ENCODE results near the gene WNT7A.
A peak's percentile ranks its signal among the peaks of the same experiment; 100 is the strongest.

Gene WNT7A

GRCh38 chr3:13853256-13853977 is 26.5 kb downstream of the WNT7A start:
- H3K4me1 Mint-ChIP-seq: no peaks in the 10 kb centered on the region
- H3K36me3 Mint-ChIP-seq: no peaks in the 10 kb centered on the region
- no peaks in the 10 kb centered on the region for H3K9me3 Mint-ChIP-seq
- ATAC-seq (replicated peaks): no peak
- no peak for DNase-seq
- H3K4me3 Mint-ChIP-seq: no peak overlapping the region
- peaks cover 12 to 33% of the 10 kb centered on the region in 2 donors for H3K27me3 Mint-ChIP-seq
- no peak overlapping the region for H3K27ac Mint-ChIP-seq

DNA sequence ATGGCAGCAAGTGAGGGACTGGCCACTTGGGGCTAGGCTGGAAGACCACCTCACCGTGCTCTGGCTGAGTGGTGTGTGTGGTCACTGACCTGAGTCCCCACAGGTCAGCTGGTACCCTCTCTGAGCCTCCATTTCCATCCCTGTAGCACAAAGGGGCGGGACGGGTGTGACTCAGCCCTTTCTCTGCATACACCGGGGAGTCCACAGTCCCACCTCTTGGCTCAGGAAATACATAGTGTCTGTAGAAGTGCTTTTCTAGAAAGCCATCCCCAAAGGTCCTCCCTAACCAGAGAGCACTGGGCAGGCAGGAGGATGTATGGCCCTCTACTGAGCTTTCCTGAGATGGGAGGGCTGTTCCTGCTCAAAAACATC is 27.2 kb downstream of the WNT7A start:
- Mint-ChIP-seq H3K27me3 (peaks cover 12 to 33% of the 10 kb centered on the region in 2 donors), H3K4me3 (no peak overlapping the region), H3K4me1 (no peaks in the 10 kb centered on the region), H3K27ac (no peak overlapping the region), H3K9me3 (no peaks in the 10 kb centered on the region), H3K36me3 (no peaks in the 10 kb centered on the region)
- DNase-seq (no peak), ATAC-seq (replicated peaks) (peak in 1 of 2 donors; percentile 29)

DNA sequence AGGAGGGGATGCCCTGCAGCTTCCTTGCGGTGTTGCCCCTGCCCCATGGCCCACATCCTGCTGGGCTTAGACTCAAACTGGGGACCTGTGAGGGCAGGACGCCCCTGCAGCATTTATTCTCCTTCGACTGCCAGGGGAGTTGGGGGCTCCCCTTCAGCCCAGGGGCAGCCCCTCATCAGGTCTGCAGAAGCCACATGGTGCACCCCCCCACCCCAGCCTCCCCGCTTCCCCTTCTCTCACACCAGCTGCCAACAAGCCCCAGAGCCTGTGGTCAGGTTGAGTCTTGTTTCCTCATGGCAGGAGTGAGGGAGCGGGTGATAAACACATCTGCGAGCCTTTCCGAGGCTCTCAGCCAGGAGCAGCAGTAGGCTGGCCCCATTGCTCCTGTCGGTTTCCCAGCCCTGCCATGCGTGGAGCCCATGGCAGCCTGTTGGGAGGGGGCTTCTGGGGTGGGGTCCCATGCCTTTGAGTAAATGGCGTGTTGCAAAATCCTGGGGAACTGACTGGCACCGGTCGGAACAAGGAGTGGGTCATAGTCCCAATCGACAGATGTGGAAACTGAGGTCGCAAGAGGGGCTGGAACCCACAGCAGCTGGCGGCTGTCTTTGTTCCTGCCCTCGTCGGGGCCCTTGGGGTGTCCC is 27.8 kb downstream of the WNT7A start:
- peak; percentile 68 to 80 for ATAC-seq (replicated peaks)
- Mint-ChIP-seq H3K36me3 (no peaks in the 10 kb centered on the region), H3K27ac (no peak overlapping the region), H3K4me3 (no peak overlapping the region), H3K27me3 (peaks cover 12 to 32% of the 10 kb centered on the region in 2 donors), H3K9me3 (no peaks in the 10 kb centered on the region), H3K4me1 (no peaks in the 10 kb centered on the region)
- no peak for DNase-seq

DNA sequence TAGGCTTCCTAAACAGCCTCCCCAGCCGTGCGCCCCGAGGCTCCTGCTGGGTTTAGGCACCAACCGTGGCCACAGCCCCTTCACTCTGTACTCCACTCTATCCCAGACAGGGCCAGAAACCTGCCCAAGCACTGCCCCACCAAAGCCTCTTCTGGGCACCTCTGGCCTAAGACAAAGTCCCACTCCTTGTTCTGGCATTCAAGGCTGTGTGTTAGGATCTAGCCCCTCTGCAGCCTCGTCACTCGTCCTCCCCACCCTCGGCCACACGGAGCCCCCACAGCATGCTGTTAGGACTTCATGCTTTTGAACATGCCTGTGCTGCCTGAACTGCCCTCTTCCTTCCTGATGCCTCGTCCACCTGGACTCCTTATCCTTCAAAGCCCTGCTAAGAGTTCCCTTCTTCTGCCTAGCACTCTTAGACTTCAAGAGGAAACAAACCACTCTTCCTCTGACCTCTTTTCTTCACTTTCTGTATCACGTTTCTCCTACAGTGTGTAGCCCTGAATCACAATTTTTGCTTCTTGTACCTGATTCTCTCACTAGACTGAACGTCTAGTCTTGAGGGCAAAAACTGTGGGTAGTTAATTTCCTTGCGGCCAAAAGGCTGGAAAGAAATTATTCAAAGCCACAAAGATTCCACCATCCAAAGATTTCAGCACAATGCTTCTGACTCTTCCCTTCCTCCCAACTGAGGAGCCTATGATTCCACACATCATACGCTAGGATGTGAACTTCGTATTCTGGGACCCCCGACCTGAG is 28.6 kb downstream of the WNT7A start:
- H3K27ac Mint-ChIP-seq: no peak overlapping the region
- no peak overlapping the region for H3K4me3 Mint-ChIP-seq

DNA sequence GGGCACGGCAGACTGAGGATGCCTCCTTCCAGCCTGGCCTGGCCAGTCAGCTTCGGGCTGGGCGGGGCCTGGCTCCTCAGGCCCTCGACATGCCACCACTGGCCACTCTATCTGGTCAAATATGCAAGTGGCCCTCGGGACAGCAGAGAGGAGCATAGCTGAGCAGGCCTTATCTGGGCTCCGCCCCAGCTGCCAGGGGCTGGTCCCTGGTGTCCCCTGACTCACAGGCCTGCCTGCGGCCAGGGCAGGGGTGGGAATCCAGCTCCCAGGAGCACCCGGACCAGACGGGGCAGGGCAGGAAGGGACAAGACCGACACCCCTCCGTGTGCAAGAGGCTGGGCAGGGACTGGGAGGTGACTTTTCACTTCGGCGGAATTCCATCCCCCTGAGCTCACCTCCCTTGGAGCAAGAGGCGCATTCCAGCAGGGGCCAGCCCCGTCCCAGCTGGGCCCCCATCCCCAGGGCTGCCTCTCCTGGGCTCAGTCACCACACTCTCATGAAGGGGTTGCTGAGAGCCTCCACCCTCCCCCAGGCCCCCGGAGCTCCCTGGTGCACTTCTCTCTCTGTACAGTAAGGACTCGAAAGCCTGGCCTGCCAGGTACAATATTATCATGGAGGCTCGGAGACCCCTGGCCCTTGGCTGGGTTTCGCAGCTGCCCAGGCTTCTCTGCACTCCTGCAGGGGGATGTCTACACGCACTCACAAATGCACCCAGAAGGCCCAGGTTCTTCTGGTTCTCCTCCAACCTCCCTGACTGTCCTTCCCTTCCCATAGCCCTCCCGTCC is 29.5 kb downstream of the WNT7A start:
- ATAC-seq (replicated peaks): no peak
- H3K4me3 Mint-ChIP-seq: no peak overlapping the region

More for the DNA sequence above, 28.6 kb downstream of the WNT7A start:
- peaks cover 12 to 25% of the 10 kb centered on the region in 2 donors for H3K27me3 Mint-ChIP-seq
- H3K9me3 Mint-ChIP-seq: no peaks in the 10 kb centered on the region
- no peak for DNase-seq
- no peak for ATAC-seq (replicated peaks)
- H3K36me3 Mint-ChIP-seq: no peaks in the 10 kb centered on the region
- no peaks in the 10 kb centered on the region for H3K4me1 Mint-ChIP-seq

DNA sequence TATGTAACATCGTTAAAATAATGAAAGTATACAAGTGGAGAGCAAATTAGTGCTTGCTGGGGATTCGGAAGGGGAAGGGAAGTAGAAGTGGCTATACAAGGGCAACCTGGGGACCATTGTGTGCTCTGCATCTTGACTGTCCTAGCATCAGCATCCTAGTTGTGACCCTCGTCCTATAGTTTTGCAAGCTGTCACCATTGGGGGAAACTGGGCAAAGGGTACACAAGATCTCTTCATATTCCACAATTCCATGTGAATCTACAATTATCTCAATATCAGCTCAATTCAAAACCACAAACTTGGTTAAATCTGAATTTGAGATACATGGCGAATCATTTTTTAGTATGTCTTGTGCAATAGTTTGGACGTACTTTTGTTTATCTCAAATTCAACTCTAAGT is 30.9 kb downstream of the WNT7A start:
- Mint-ChIP-seq H3K36me3 (no peaks in the 10 kb centered on the region), H3K27me3 (peaks cover 12 to 24% of the 10 kb centered on the region in 2 donors), H3K27ac (no peak overlapping the region), H3K4me1 (no peaks in the 10 kb centered on the region), H3K9me3 (no peaks in the 10 kb centered on the region), H3K4me3 (no peak overlapping the region)
- ATAC-seq (replicated peaks): no peak
- DNase-seq: no peak

More for the DNA sequence above, 29.5 kb downstream of the WNT7A start:
- Mint-ChIP-seq H3K27me3 (peaks cover 12 to 22% of the 10 kb centered on the region in 2 donors), H3K9me3 (no peaks in the 10 kb centered on the region), H3K36me3 (no peaks in the 10 kb centered on the region), H3K27ac (no peak overlapping the region), H3K4me1 (no peaks in the 10 kb centered on the region)
- no peak for DNase-seq

- no peak for DNase-seq
- Mint-ChIP-seq H3K4me3 (no peak overlapping the region), H3K27ac (no peak overlapping the region), H3K36me3 (no peaks in the 10 kb centered on the region), H3K4me1 (no peaks in the 10 kb centered on the region), H3K27me3 (peaks cover 0 to 19% of the 10 kb centered on the region in 2 donors), H3K9me3 (no peaks in the 10 kb centered on the region)
- ATAC-seq (replicated peaks): no peak
Measured at GRCh38 chr3:13846716-13847570, 32.9 kb downstream of the WNT7A start.

DNA sequence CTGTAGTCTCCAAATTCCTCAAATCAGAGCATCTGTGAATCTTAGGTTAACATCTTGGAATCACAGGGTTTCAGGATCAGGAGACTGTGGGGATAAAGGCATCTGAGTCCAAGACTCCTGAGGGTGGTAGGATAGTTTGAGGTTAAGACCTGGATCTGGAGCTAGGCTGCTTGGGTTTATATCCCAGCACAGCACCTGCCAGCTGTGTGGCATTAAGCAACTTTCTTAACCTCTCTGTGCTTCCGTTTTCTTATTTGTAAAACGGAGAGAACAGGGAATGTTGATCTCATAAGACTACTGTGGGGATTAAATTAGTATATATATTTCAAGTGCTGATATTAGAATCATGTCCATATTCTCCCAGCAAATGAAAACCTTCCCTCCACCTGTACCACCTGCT is 33.6 kb downstream of the WNT7A start:
- H3K9me3 Mint-ChIP-seq: no peaks in the 10 kb centered on the region
- no peaks in the 10 kb centered on the region for H3K4me1 Mint-ChIP-seq
- no peak overlapping the region for H3K4me3 Mint-ChIP-seq
- H3K27me3 Mint-ChIP-seq: peaks cover 0 to 15% of the 10 kb centered on the region in 2 donors
- H3K36me3 Mint-ChIP-seq: no peaks in the 10 kb centered on the region
- ATAC-seq (replicated peaks) (no peak), DNase-seq (no peak)
- H3K27ac Mint-ChIP-seq: no peak overlapping the region

DNA sequence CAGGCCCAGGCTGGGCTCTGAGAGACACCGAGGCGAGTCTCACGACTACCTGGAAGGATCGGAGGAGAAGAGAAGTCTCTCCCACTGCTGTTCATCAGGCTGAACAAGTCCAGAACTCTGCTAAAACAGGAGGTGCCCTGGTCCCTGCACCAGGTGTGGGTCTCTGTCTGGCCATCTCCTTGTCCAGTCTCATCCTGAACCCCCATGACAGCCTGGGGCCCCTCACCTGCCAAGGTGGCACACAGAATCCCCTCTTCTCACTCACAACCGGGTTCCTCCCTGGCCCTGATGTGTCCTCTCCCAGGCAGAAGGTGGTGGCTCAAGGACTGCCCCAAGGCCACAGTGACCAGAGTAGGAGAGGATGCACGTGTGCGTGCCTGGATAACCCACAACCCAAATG is 34.1 kb downstream of the WNT7A start:
- Mint-ChIP-seq H3K36me3 (no peaks in the 10 kb centered on the region), H3K4me3 (no peak overlapping the region), H3K27me3 (peaks cover 0 to 11% of the 10 kb centered on the region in 2 donors), H3K9me3 (no peaks in the 10 kb centered on the region), H3K4me1 (no peaks in the 10 kb centered on the region), H3K27ac (no peak overlapping the region)
- ATAC-seq (replicated peaks): no peak
- no peak for DNase-seq

- no peaks in the 10 kb centered on the region for H3K4me1 Mint-ChIP-seq
- DNase-seq: no peak
- no peak for ATAC-seq (replicated peaks)
- H3K4me3 Mint-ChIP-seq: no peak overlapping the region
- H3K27ac Mint-ChIP-seq: no peak overlapping the region
- no peaks in the 10 kb centered on the region for H3K36me3 Mint-ChIP-seq
- H3K9me3 Mint-ChIP-seq: no peaks in the 10 kb centered on the region
- H3K27me3 Mint-ChIP-seq: peaks cover 0 to 8% of the 10 kb centered on the region in 2 donors
Measured at GRCh38 chr3:13844911-13845310, 35.0 kb downstream of the WNT7A start.

GRCh38 chr3:13844286-13844685 is 35.6 kb downstream of the WNT7A start:
- H3K4me3 Mint-ChIP-seq: no peak overlapping the region
- ATAC-seq (replicated peaks) (no peak), DNase-seq (no peak)
- H3K9me3 Mint-ChIP-seq: no peaks in the 10 kb centered on the region
- no peaks in the 10 kb centered on the region for H3K4me1 Mint-ChIP-seq
- peaks cover 0 to 4% of the 10 kb centered on the region in 2 donors for H3K27me3 Mint-ChIP-seq
- H3K27ac Mint-ChIP-seq: no peak overlapping the region
- H3K36me3 Mint-ChIP-seq: no peaks in the 10 kb centered on the region

DNA sequence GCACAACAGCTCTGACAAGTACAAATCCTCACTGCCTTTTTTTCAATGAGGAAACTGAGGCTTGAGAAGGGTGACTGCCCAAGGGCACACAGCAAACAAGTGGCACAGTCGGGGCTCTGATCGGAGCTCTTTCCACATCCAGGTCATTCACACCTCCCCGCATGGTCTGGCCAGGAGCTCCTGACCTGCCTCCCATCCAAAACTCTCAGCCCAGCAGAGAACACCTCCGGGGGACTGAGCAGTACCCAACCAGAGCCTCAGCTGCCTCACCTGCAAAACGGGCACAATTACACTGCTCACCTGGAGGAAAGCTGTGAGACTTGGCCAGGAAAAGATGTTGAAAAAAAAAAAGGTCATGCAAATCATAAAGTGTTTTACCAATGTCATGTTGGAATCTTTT is 36.5 kb downstream of the WNT7A start:
- ATAC-seq (replicated peaks): no peak
- H3K4me1 Mint-ChIP-seq: no peaks in the 10 kb centered on the region
- peaks cover 0 to 3% of the 10 kb centered on the region in 2 donors for H3K27me3 Mint-ChIP-seq

DNA sequence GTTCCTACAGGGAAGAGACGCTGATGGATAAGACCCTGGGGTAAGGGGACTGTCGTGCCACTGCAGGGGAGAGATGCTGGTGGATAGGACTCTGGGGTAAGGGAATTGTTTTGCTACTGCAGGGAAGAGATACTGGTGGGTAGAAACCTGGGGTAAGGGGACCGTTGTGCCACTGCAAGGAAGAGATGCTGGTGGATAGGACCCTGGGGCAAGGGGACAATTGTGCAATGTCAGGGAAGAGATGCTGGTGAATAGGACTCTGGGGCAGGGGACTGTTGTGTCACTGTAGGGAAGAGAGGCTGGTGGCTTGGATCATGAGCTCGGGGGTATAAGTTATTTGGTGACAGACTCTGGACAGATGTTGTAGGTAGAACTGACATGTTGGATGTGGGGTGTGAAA is 37.6 kb downstream of the WNT7A start:
- Mint-ChIP-seq H3K9me3 (no peaks in the 10 kb centered on the region), H3K4me3 (no peak overlapping the region), H3K4me1 (no peaks in the 10 kb centered on the region), H3K27me3 (peaks cover 0 to 3% of the 10 kb centered on the region in 2 donors), H3K36me3 (no peaks in the 10 kb centered on the region), H3K27ac (no peak overlapping the region)
- DNase-seq (no peak), ATAC-seq (replicated peaks) (no peak)

More for the DNA sequence above, 36.5 kb downstream of the WNT7A start:
- Mint-ChIP-seq H3K4me3 (no peak overlapping the region), H3K27ac (no peak overlapping the region), H3K9me3 (no peaks in the 10 kb centered on the region), H3K36me3 (no peaks in the 10 kb centered on the region)
- DNase-seq: no peak
